Astrocyte (in vitro differentiated cells and primary cell): ENCODE results near the gene PHF13. TPM values are rescaled to one million over a fixed set of nuclear protein-coding genes. Genes with fewer than 3 reads are reported as not detected.
"Not testable (repeated sequence)": the region's sequence is repeated elsewhere in the genome, so short reads cannot be mapped to it uniquely, and the experiment has no call there.

Source experiments
- DNase-seq: peaks from one replicate; pipeline ENCODE4 v3.0.0-alpha.2; 2010; ENCODE audit warnings: low read depth
- FAIRE-seq: peaks from 2 replicates; lab custom pipeline; 2011; peaks lifted over from hg19 to GRCh38; lab: Jason Lieb, UNC
- H2AFZ ChIP-seq: 2 replicates; pipeline ENCODE4 v1.6.0; 2012; ENCODE audit warnings: low read depth, low read length, inconsistent platforms
- H3K27ac ChIP-seq: 2 replicates; pipeline ENCODE4 v1.5.1; 2011; ENCODE audit warnings: low read depth, low read length, inconsistent platforms
- H3K27me3 ChIP-seq: 2 replicates; pipeline ENCODE4 v1.6.0; 2011; ENCODE audit warnings: low read length, inconsistent platforms; ENCODE audit not compliant: insufficient read depth
- H3K36me3 ChIP-seq: 2 replicates; pipeline ENCODE4 v1.5.1; 2011; ENCODE audit warnings: low read length, inconsistent platforms; ENCODE audit not compliant: insufficient read depth
- H3K4me1 ChIP-seq: 2 replicates; pipeline ENCODE4 v1.5.1; 2011; ENCODE audit warnings: low read length, inconsistent platforms; ENCODE audit not compliant: insufficient read depth
- H3K4me2 ChIP-seq: 2 replicates; pipeline ENCODE4 v1.6.0; 2012; ENCODE audit warnings: low read length, inconsistent platforms
- H3K4me3 ChIP-seq: 2 replicates; pipeline ENCODE4 v1.5.1; 2011; ENCODE audit warnings: low read depth, mild to moderate bottlenecking, low read length, inconsistent platforms; ENCODE audit not compliant: insufficient read depth
- H3K79me2 ChIP-seq: 2 replicates; pipeline ENCODE4 v1.6.0; 2012; ENCODE audit warnings: mild to moderate bottlenecking, low read length, inconsistent platforms; ENCODE audit not compliant: insufficient read depth
- H3K9ac ChIP-seq: 2 replicates; pipeline ENCODE4 v1.6.0; 2012; ENCODE audit warnings: mild to moderate bottlenecking, low read length, inconsistent platforms
- H3K9me3 ChIP-seq: 2 replicates; pipeline ENCODE4 v1.5.1; 2012; ENCODE audit warnings: low read depth, mild to moderate bottlenecking, low read length, inconsistent platforms; ENCODE audit not compliant: insufficient read depth
- H4K20me1 ChIP-seq: 2 replicates; pipeline ENCODE4 v1.6.0; 2012; ENCODE audit warnings: low read length, inconsistent platforms; ENCODE audit not compliant: insufficient read depth
- H3K27ac Mint-ChIP-seq: one replicate; pipeline ENCODE4 v1.8.0; 2021; ENCODE audit warnings: mild to moderate bottlenecking, mixed read lengths; ENCODE audit not compliant: unreplicated experiment
- H3K27me3 Mint-ChIP-seq: one replicate; pipeline ENCODE4 v1.8.0; 2021; ENCODE audit warnings: low read depth, mixed read lengths; ENCODE audit not compliant: unreplicated experiment
- H3K36me3 Mint-ChIP-seq: one replicate; pipeline ENCODE4 v1.8.0; 2021; ENCODE audit warnings: low read depth, mixed read lengths; ENCODE audit not compliant: unreplicated experiment
- H3K4me1 Mint-ChIP-seq: one replicate; pipeline ENCODE4 v1.8.0; 2021; ENCODE audit warnings: low read depth, mixed read lengths; ENCODE audit not compliant: unreplicated experiment
- H3K4me3 Mint-ChIP-seq: one replicate; pipeline ENCODE4 v1.8.0; 2021; ENCODE audit warnings: mild to moderate bottlenecking, moderate library complexity, mixed read lengths; ENCODE audit not compliant: unreplicated experiment
- H3K9me3 Mint-ChIP-seq: one replicate; pipeline ENCODE4 v1.8.0; 2021; ENCODE audit warnings: mild to moderate bottlenecking, mixed read lengths; ENCODE audit not compliant: unreplicated experiment
- CTCF ChIP-seq: IDR thresholded peaks from 2 replicates; pipeline ENCODE4 v1.5.1; 2011; ENCODE audit warnings: low read depth, mild to moderate bottlenecking, inconsistent platforms, low read length, moderate library complexity; ENCODE audit not compliant: insufficient read depth
- EZH2 ChIP-seq: IDR thresholded peaks from 2 replicates; pipeline ENCODE4 v1.6.1; 2012; ENCODE audit warnings: mild to moderate bottlenecking, low read length, inconsistent platforms; ENCODE audit not compliant: insufficient read depth
- total RNA-seq: library from RNA; stranded (reverse); gene quantifications from 2 replicates; pipeline ENCODE4 v1.2.1, GENCODE V29; 2021

The PHF13 gene
- total RNA-seq, 1 donor from 2014 or later, result 23.7 TPM

- Mint-ChIP-seq H3K36me3 (peaks cover 20% of the 10 kb centered on the region), H3K27me3 (no peaks in the 10 kb centered on the region), H3K4me1 (no peaks in the 10 kb centered on the region), H3K9me3 (no peaks in the 10 kb centered on the region), H3K27ac (no peak overlapping the region), H3K4me3 (no peak overlapping the region)
- TF ChIP-seq EZH2, result no peak
- no peak for TF ChIP-seq CTCF
- DNase-seq, result peak; percentile 73
- H3K27ac ChIP-seq, result no peak overlapping the region
- peaks cover 9% of the 10 kb centered on the region for H3K4me1 ChIP-seq
- no peaks in the 10 kb centered on the region for H4K20me1 ChIP-seq
- H3K4me3 ChIP-seq, result no peak overlapping the region
- no peaks in the 10 kb centered on the region for H3K9me3 ChIP-seq
- H2AFZ ChIP-seq, result no peak overlapping the region
- H3K27me3 ChIP-seq, result no peaks in the 10 kb centered on the region
- FAIRE-seq, result no peak
- H3K36me3 ChIP-seq, result peaks cover 14% of the 10 kb centered on the region
- H3K9ac ChIP-seq, result no peak overlapping the region
- peak overlapping the region; percentile 20 for H3K4me2 ChIP-seq
- H3K79me2 ChIP-seq, result no peaks in the 10 kb centered on the region
These were observed 24.7 kb downstream of the PHF13 start for GRCh38 chr1:6638226-6638625.

- not testable (repeated sequence) for H4K20me1 ChIP-seq, H3K9me3 ChIP-seq, H3K27me3 Mint-ChIP-seq, H3K4me3 Mint-ChIP-seq, H3K9ac ChIP-seq, H3K4me3 ChIP-seq, DNase-seq, H3K27ac ChIP-seq, H3K4me1 Mint-ChIP-seq, H3K9me3 Mint-ChIP-seq, H3K4me1 ChIP-seq, H3K27ac Mint-ChIP-seq, H3K79me2 ChIP-seq, H3K27me3 ChIP-seq, H3K4me2 ChIP-seq, FAIRE-seq, H2AFZ ChIP-seq
- H3K36me3 Mint-ChIP-seq, result peaks cover 24% of the 10 kb centered on the region
- H3K36me3 ChIP-seq, result peaks cover 22% of the 10 kb centered on the region
These were observed 27.3 kb downstream of the PHF13 start for GRCh38 chr1:6640867-6641266.

DNA sequence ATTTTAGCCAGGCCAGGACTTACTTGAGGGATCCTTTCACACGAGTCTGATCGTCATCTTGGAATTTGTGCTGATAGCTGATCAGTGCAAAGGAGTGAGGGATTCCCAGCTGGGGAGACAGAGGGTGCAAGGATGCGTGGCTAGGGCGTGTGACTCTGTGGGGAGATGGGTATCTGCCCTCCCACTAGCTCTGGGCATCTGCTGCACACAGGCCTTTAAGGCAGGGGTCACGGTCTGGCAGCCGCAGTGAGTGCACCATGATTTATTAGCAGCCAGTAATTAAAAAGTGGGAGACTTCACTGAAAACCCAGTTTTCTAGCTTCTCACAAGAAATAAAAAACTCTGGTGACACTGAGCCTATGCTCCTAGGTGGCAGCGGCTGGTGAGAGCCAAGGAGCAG is 31.5 kb downstream of the PHF13 start:
- Histone ChIP-seq H3K4me2 (no peak overlapping the region), H3K27me3 (no peaks in the 10 kb centered on the region), H3K9ac (no peak overlapping the region), H3K27ac (no peak overlapping the region), H3K9me3 (no peaks in the 10 kb centered on the region), H3K4me1 (no peaks in the 10 kb centered on the region), H4K20me1 (no peaks in the 10 kb centered on the region), H3K36me3 (peaks cover 14% of the 10 kb centered on the region), H3K79me2 (no peaks in the 10 kb centered on the region), H3K4me3 (no peak overlapping the region), H2AFZ (no peak overlapping the region)
- H3K36me3 Mint-ChIP-seq, result peaks cover 21% of the 10 kb centered on the region
- TF ChIP-seq EZH2 (no peak), CTCF (no peak)
- no peak for DNase-seq
- no peak overlapping the region for H3K27ac Mint-ChIP-seq
- FAIRE-seq, result no peak
- no peak overlapping the region for H3K4me3 Mint-ChIP-seq
- no peaks in the 10 kb centered on the region for H3K4me1 Mint-ChIP-seq
- H3K9me3 Mint-ChIP-seq, result no peaks in the 10 kb centered on the region
- no peaks in the 10 kb centered on the region for H3K27me3 Mint-ChIP-seq
